LNCaP clone FGC (cell line): ENCODE results near the gene UXT.
"Not testable (repeated sequence)": the region's sequence is repeated elsewhere in the genome, so short reads cannot be mapped to it uniquely, and the experiment has no call there.

Experiments
- DNase-seq: peaks from one replicate; pipeline ENCODE4 v3.0.0-alpha.2; 2011; ENCODE audit warnings: low read depth
- H3K4me3 ChIP-seq: 2 replicates; pipeline ENCODE4 v1.5.1; 2011; ENCODE audit warnings: mild to moderate bottlenecking, low read depth, low read length, control low read depth
- CTCF ChIP-seq: IDR thresholded peaks from 2 replicates; pipeline ENCODE4 v1.5.1; 2012; ENCODE audit warnings: mild to moderate bottlenecking; ENCODE audit not compliant: control insufficient read depth, insufficient read depth; ENCODE audit errors: extremely low read depth

The UXT gene

GRCh38 chrX:47611489-47611888, 47.5 kb downstream of the UXT start:
- DNase-seq = no peak
- no peak for TF ChIP-seq CTCF
- no peak overlapping the region for H3K4me3 ChIP-seq

DNA sequence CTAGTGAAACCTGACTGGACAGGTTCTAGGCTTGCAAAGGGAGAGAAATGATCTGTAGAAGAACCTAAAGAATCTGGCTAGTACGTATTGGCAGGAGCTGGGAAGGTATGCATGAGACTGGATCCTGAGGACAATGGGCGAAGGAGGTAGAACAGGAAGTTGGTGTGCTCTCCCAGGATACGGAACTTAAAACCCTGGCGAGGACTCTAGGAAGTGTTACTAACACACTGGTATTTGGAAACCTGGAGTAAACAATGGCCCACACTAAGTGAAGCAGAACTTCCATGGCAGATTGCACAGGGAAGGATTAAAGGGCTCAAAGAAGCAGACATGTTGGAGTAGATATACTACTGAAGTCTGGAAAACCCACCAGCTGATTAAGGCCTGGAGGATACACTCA, 48.5 kb downstream of the UXT start:
- no peak for DNase-seq
- no peak for TF ChIP-seq CTCF
- no peak overlapping the region for H3K4me3 ChIP-seq

GRCh38 chrX:47608130-47608810, 50.7 kb downstream of the UXT start:
- no peak for DNase-seq
- TF ChIP-seq CTCF = no peak
- no peak overlapping the region for H3K4me3 ChIP-seq

DNA sequence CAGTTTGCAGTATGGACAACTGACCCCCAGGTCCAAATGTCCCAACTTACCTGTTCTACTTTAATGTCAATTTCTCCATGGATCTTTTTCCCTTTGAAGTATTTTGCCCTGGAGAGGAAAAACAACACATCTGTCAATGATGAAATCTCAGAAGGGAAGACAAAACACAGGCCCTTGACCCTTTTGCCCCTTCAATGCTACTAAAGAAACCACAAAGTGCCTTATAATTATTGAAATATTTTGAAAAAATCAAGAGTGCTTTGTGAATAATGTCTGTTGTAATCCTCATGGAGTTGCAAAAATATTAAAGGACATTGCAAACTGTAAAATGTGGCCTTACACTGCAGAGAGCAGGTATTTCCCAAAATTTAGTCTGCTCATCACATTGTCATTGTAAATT, 51.9 kb downstream of the UXT start:
- no peak overlapping the region for H3K4me3 ChIP-seq
- no peak for DNase-seq
- no peak for TF ChIP-seq CTCF

DNA sequence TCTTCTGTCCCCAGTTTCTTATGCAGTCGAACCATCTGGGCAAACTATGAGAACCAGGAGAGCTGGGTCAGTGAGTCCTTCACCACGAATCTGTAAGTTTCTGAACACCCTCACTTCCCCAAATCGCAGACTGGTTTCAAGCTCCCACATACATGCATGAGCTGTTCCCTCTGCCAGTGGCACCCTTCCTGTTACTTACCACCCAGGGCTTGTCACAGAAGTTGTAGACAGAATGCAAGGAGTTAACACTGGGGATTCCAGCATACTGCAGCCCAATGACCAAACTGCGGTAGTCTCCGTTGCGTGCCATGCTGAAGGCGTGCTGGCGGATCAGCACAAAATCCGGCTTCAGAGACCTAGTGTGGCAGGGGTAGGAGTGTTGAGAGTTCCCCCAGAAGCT, 54.0 kb downstream of the UXT start:
- no peak for TF ChIP-seq CTCF
- H3K4me3 ChIP-seq = no peak overlapping the region
- no peak for DNase-seq

- DNase-seq, H3K4me3 ChIP-seq: not testable (repeated sequence)
Measured at GRCh38 chrX:47603125-47603524, 55.9 kb downstream of the UXT start.
